ENCODE data around the gene TMUB2. TPM values are rescaled to one million over a fixed set of nuclear protein-coding genes. Genes with fewer than 3 reads are reported as not detected.

Gene TMUB2
- total RNA-seq, 1 donor from 2014 or later = 34.9 TPM

- H3K9me3 ChIP-seq = no peaks in the 10 kb centered on the region
- TF ChIP-seq POLR2AphosphoS5 (IDR thresholded peaks at IDR 0.05; ENCODE audit: insufficient read depth in 1 of 2, low read depth in 1 of 2) = no peak
- no peak for TF ChIP-seq POLR2A (IDR thresholded peaks at IDR 0.05)
- TF ChIP-seq CTCF (IDR thresholded peaks at IDR 0.05) = no peak
- H3K27ac ChIP-seq = peak overlapping the region; percentile 99
- peak overlapping the region; percentile 75 to 98 for H3K4me3 ChIP-seq
- H3K4me1 ChIP-seq = peaks cover 37% of the 10 kb centered on the region
- no peak for DNase-seq (ENCODE audit: extremely low spot score in 2 of 2)
- H3K27me3 ChIP-seq = no peaks in the 10 kb centered on the region
- intact Hi-C loops (cut with DNase I) = no loop called here
- peaks cover 0 to 15% of the 10 kb centered on the region in 2 donors for H3K36me3 ChIP-seq
Observed at GRCh38 chr17:44187131-44187899, 543 bp downstream of the TMUB2 start.

- peaks cover 37% of the 10 kb centered on the region for H3K4me1 ChIP-seq
- TF ChIP-seq POLR2AphosphoS5 (IDR thresholded peaks at IDR 0.05; ENCODE audit: insufficient read depth in 1 of 2, low read depth in 1 of 2) (no peak), CTCF (IDR thresholded peaks at IDR 0.05) (no peak), POLR2A (IDR thresholded peaks at IDR 0.05) (no peak)
- intact Hi-C loops (cut with DNase I) = no loop called here
- DNase-seq (ENCODE audit: extremely low spot score in 2 of 2) = no peak
- H3K9me3 ChIP-seq = no peaks in the 10 kb centered on the region
- H3K36me3 ChIP-seq = peaks cover 0 to 21% of the 10 kb centered on the region in 2 donors
- H3K4me3 ChIP-seq = no peak overlapping the region
- H3K27ac ChIP-seq = no peak overlapping the region
- no peaks in the 10 kb centered on the region for H3K27me3 ChIP-seq
Observed at GRCh38 chr17:44188576-44189403, 2.0 kb downstream of the TMUB2 start.

- H3K36me3 ChIP-seq = peaks cover 0 to 38% of the 10 kb centered on the region in 2 donors
Observed at GRCh38 chr17:44190481-44190880, 3.7 kb downstream of the TMUB2 start.

GRCh38 chr17:44191369-44191768, 4.6 kb downstream of the TMUB2 start:
- Histone ChIP-seq H3K4me1 (peaks cover 16% of the 10 kb centered on the region), H3K27ac (no peak overlapping the region), H3K36me3 (peaks cover 0 to 40% of the 10 kb centered on the region in 2 donors), H3K4me3 (no peak overlapping the region), H3K9me3 (no peaks in the 10 kb centered on the region), H3K27me3 (no peaks in the 10 kb centered on the region)
- no peak for DNase-seq (ENCODE audit: extremely low spot score in 2 of 2)
- no peak for TF ChIP-seq CTCF (IDR thresholded peaks at IDR 0.05)
- TF ChIP-seq POLR2AphosphoS5 (IDR thresholded peaks at IDR 0.05; ENCODE audit: insufficient read depth in 1 of 2, low read depth in 1 of 2) = no peak
- TF ChIP-seq POLR2A (IDR thresholded peaks at IDR 0.05) = no peak
- intact Hi-C loops (cut with DNase I) = no loop called here

More at GRCh38 chr17:44190481-44190880, 3.7 kb downstream of the TMUB2 start:
- Histone ChIP-seq H3K4me3 (no peak overlapping the region), H3K27ac (no peak overlapping the region), H3K4me1 (peaks cover 21% of the 10 kb centered on the region), H3K27me3 (no peaks in the 10 kb centered on the region), H3K9me3 (no peaks in the 10 kb centered on the region)
- no peak for DNase-seq (ENCODE audit: extremely low spot score in 2 of 2)
- TF ChIP-seq POLR2AphosphoS5 (IDR thresholded peaks at IDR 0.05; ENCODE audit: insufficient read depth in 1 of 2, low read depth in 1 of 2) = no peak
- TF ChIP-seq CTCF (IDR thresholded peaks at IDR 0.05) = no peak
- no peak for TF ChIP-seq POLR2A (IDR thresholded peaks at IDR 0.05)
- intact Hi-C loops (cut with DNase I) = no loop called here

All from vagina (tissue), 2 donors.